GM19397 (cell line): Measurements from ENCODE around the gene TSTD2.
"Not testable (repeated sequence)": the region's sequence is repeated elsewhere in the genome, so short reads cannot be mapped to it uniquely, and the experiment has no call there.

ENCODE experiments used
- ATAC-seq: cut with Tn5 transposase; IDR thresholded peaks from one replicate; pipeline ENCODE4 v1.9.1; 2021; ENCODE audit warnings: mild to moderate bottlenecking, moderate library complexity; ENCODE audit not compliant: unreplicated experiment

The TSTD2 gene

DNA sequence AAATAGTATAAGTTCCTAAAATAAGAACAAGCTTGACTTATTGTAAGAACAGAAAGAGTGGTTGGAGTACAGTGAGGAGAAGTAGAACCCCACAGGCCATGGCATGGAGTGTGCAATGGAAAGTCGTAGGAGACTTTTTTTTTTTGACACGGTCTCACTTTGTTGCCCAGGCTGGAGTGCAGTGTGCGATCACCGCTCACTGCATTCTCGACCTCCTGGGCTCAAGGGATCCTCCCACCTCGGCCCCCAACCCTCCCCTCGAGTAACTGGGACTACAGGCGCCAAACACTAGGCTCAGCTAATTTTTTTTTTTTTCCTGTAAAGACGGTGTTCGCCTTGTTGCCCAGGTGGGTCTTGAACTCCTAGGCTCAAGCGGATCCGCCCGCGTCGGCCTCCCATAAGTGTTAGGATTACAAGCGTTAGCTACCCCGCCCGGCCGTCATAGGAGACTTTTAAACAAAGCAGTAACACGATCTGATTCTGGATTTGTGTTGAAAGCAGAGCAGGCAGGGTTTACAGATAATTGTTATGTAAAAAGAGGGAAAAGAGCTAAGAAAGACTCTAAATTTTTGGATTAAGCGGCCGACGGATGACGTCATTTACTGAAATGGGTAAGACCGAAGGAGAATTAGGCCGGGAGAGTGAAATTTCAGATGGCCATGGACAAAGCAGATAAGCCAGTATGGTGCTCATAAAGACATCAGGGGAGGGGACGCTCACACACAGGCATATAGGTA, 752 bp downstream of the TSTD2 start:
- ATAC-seq = peak; percentile 5

DNA sequence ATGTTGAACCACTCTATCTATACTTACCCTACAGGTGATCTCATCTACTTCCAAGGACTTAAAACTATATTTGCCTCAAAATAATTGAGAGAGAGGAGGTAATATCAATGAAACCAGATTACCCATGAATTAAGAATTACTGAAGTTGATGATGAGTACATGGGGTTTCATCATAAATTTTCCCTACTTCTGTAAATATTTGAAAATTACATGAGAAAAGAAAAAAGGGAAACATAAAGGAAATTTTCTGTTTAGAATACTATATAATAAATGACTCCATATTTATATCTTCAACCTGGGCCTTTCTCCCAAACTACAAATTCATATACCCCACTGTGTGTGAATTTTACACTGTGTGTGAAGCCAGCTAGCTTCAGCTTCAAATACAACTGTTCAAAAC, 2.6 kb downstream of the TSTD2 start:
- ATAC-seq = no peak

DNA sequence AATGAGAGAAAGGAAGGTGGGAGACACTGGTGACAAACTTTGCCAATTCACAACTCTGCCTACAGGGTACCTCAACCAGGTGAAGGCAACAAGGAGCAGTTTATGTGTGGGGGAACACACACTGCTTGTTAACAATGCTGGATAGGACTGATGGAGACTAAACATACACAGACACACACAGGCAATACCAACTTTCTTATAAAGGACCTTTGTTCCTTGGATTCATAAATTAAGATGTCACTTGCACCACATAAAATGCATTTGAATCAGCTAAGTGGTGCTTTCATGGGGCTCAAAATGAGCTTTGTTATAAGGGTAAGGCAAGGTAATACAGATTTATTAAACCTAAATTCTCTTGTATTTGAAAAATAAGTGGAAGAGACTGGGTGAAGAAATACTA, 4.0 kb downstream of the TSTD2 start:
- ATAC-seq = no peak

DNA sequence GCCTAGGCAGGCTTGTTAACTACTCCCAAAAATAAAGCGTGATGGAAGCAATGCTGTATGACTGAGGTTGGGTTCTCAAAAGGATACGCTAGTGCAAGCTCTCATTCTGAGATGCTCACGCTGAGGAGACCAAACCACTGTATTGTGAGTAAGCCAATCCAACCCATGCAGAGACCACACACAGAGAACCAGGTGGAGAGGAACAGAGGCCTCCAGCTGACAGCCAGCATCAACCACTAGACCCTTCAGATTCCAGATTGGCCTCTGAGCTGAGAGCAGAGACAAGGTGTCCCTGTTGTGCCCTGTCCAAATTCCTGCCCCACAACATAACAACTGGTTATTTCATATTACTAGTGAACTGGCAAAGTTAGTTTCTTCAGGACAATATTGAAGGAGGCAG, 4.5 kb downstream of the TSTD2 start:
- ATAC-seq = no peak

DNA sequence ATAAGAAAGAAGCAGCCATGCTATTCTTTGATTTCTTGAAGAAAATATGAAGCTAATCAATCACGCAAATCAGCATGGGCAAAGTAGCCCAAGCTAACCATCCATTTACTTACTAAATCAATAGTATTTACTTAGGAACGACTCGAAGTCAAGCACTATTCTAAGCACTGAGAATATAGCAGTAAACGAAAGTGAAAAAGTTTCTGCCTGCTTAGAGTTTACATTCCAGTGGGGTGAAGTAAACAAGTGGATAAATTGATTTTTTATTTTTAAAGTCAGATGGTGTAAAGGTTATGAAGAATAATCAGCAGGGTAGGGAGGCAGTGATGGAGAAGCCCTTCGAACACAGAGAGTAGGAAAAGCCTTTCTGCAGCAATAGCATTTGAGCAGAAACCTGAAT, 5.5 kb downstream of the TSTD2 start:
- no peak for ATAC-seq

DNA sequence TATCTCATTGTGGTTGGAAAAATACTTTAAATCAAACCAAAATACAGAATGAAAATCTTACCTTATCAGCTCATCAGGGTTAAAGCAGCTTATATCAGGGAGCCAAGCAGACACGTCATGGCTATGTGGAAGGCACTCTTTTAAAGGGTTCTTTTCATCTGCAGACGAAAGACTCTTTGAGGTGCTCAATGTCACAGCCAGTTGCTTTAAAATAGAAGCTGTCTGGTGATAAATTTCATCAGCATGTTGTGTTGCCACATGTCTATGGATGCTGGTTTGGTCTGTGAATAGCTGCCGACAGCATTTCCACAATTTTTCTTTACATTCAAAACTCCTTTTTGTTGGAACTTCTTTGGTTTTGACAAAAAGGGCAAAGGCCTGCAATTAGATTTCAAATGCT, 7.5 kb downstream of the TSTD2 start:
- no peak for ATAC-seq

DNA sequence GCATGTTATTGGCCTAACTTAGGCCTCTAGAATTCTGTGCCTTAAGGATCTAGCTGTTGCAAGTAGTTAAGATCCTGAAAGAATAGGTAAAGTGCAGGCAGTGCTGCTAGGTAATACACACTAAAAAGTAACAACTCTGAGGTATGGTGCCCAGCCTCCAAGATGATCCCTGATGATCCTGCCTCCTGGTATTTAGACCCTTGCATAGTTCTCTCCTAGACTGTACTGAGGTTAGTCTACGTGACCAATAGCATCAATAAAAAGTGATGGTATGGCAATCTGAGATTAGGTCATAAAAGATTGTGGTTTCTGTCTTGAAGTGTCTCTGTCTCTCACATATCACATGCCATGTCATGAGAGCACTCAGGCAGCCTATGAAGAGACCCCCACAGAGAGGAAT, 9.2 kb downstream of the TSTD2 start:
- no peak for ATAC-seq

DNA sequence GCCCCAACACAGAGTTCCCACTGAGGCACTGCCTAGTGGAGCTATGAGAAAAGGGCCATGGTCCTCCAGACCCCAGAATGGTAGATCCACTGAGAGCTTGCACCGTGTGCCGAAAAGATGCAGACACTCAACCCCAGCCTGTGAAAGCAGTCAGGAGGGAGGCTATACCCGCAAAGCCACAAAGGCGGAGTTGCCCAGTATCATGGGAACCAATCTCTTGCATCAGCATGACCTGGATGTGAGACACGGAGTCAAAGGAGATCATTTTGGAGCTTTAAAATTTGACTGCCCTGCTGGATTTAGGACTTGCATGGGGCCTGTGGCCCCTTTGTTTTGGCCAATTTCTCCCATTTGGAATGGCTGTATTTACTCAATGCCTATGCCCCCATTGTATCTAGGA, 10.7 kb downstream of the TSTD2 start:
- ATAC-seq = not testable (repeated sequence)

DNA sequence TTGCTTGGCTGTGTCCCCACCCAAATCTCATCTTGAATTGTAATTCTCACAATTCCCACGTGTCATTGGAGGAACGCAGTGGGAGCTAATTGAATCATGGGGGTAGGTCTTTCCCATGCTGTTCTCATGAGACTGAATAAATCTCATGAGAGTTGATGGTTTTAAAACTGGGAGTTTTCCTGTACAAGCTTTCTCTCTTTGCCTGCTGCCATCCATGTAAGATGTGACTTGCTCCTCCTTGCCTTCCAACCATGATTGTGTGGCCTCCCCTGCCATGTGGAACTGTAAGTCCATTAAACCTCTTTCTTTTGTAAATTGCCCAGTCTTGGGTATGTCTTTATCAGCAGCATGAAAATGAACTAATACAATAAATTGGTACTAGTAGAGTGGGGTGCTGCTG, 13.1 kb downstream of the TSTD2 start:
- ATAC-seq = not testable (repeated sequence)

DNA sequence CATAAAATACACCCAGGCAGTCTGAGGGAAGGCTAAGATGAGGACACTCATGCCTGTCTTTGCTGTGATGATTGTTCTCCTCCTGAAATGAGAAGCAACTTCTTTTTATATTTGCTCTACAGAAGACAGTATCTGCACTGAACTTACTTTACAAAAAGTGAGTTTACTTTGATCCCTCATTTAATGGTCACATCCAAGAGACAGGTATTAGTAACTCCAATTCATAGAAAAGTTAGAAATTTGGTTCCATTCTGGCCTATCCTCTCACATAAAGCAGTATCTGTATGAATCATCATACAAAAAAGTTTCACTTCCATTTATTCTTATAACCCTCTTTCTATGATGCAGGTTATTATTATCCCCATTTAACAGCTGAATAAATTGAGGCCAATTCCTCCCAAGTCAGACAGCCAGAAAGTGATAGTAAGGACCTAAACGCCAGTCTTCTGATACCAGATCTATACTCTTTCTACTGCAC, 15.2 kb downstream of the TSTD2 start:
- no peak for ATAC-seq

DNA sequence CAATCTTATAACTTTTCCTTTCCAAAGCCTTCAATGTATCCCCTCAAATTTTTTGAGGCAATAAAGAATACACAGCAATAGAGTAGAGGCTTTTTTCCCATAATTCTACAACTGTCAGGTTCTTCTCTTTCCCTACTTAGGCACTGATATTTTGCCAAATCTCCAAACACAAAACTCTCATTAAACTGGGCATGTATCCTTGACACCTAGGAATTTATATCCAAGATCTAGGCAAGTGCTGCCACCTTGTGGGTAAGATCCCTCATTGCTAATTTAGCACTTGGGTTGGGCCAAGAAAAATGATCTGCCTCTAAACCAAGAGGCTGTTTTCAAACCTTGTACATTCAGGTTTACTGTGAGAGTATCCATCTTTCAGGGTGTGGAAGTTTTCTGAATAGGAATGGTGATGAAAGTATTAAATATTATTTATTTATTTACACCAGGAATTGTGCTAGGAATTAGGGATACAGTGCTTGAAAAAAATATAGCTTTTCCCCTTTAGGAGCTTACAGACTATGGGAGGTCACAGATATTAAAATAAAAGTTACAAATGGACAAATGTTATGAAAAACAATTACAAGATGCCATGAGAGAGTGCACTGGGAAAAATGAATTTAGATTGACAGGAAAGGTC, 17.6 kb downstream of the TSTD2 start:
- ATAC-seq = no peak

DNA sequence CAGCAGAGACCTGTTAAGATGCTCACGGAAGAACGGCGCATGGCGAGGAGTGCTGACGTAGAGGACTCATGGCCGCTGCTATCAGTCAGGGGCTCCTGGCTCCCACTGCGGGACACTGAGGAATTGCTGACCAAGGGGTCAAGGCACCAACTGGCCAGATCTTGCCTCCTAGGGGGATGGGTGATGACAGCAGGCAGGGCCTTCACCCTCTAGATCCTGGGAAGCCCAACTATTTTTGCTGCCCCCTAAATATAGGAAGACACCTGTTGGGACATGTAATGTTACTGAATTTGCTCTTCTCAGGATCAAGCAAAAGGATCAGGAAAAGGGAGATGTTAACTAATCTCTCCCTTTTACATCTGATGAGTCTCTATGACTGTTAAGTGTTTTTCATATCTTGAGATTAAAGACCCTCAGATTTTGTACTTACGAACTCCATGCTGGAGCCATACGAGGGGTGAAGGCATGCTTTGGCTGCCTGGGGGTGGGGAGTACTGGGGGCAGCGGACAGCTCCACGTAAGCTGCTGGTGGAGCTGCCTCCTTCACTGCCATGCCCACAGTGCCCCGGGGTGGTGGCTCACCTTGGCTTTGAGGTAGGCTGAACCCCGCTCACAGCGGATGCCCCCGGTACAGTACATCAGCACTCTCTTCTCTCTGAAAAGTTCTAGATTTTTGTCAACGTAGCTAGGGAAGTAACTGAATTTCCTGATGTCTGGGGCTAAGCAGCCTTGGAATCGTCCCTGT, 28.1 kb downstream of the TSTD2 start:
- ATAC-seq = no peak

DNA sequence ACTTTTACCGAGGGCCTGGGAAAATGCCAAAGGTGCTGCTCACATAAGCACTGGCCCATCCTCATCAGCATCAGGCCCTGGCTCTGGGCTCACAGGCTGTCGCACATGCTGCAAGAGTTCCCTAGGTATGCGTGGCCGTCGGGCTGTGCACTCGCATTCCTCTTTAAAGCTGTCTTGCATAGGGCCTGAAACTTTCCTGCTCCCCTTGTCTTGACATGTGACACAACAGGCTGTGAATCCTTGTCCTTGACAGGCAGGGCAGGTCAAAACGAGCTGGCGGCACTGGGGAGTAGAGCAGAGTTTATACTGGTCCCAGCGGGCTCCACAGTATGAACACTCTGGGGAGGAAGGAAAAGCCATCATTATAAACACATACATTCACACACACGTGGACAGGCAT, 30.7 kb downstream of the TSTD2 start:
- ATAC-seq = no peak

DNA sequence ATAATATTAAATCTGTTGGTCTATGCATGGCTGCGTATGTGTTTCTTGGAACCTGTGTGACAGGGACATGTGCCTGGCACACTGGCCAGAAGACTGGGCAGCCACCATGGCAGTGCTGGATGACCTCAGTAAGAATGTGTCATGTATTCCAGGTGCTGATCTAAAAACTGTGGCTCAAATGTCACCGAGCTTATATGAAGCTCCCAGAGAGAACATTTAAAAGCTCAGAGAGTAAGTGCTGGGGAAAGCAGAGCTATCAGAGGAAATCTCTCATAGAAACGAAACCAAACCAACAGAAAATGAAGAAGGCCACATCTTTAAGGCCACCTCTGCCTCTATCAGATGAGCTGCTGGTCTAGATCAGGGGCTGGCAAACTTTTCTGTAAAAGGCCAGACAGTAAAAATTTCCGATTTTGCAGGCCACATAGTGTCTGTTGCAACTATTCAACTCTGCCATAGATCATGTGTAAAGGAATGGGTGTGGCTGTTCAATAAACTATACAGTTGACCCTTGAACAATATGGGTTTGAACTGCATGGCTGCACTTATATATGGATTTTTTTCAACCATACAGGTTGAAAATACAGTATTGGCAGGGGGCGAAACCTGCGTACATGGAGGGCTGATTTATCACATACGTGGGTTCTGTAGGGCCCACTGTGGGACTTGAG, 31.8 kb downstream of the TSTD2 start:
- no peak for ATAC-seq

DNA sequence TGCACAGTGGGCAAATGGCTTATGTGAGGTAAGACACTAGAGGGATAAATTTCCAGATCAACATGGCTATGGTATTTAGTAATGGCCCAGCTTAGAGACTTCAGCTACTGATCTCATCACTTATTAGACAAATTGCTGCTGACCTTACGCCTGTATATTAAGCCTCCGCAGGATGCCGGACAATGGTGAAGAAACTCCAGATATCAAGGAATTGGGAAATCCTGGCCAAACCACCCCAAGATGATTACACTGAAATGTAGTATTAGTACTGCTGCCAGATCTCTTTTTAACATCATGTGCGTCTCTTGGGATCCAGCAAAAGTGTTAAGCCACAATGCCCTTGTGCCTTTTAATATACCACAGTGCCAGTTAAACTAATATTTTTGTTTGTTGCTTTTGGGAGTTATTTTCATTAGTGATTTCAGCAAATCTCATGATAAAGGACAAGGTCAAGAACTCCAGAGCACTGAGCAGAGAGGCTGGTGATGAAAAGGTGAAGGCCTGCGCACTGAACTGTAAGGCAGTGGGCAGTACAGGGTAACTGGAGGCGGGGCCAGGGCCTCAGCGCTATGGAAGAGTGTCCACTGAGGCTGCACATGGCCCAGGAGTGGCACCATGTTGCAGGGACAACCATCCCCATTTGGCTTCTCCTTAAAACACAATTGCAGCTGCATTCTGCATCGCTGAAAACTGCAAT, 32.5 kb downstream of the TSTD2 start:
- ATAC-seq = no peak

DNA sequence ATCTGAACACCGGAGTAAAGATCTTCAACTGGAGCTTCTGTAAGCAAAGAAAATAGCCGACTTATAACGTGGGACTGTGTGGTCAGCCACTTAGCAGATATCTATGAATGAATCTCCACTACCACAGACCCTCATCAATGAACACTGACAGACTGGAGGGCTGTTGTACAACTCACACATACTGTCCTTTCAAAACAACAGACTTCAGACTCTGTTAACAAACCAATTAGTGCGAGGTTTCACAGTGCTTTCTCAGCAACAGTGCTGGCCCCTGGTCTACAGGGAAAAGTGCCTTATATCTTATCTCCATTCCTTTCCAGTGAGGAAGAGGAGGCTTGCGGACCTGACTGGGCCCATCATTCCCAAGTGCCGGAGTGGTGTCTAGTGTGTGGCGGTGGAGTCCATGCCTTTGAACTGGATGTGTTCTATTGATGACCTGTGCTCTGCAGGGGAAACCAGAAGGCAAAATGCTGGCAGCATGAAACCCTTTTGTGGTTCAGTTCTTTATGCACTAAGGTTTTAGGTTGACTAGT, 33.8 kb downstream of the TSTD2 start:
- no peak for ATAC-seq

DNA sequence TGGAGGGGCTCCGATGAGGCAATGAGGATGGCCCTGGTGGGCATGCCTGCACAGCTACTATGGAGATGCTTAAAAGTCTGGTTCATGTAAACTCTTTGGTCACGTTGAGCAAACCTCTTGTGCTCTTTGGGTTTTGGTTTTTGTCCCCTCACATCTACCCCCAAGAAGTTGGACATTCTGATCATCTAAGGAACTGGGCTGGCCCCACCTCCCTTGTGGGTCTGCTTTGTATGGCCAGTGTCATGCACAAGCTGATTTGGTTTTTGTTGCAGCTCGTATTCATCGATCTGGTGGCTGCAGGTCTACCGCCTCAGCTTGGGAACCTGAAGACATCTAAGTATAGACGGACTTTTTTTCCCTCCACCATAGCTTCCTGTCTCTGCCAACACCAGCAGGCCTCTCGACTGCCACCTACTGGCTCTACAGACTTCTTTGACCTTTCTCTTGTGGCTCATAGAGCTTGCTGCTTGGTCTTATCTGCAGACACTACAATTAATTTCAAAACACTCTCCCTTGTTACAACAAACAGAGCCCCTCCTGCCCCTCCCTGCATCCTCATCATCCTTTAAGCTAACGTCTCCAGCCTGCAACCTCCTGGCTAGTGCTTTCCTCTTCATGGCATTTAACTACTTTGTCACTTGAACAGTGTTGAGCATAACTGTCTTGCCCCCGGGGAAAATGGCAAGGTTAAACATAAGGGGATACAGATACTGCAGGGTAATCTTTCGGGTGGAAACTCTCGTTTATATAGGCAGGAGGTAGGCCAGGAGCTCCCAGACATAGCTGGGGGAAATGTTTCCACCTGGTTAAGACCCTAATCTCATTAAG, 34.5 kb downstream of the TSTD2 start:
- ATAC-seq = peak; percentile 78

DNA sequence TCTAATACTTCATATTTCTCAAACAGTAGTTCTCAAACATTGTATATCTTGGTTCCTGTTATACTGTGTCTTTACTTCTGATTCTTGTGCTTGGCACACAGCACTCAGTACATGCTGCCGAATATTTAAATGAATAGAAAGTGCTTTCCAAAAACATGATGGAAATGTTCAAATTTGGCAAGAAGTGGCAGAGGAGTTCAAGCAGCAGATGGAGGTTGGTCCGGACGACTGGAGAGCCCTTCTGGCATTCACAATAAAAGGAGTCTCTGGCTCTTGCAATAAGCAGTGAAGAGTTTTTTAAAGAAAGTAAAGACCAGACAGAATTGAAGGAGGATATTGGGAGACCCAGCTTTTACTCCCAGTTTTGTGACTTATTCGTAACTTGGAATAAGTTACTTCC, 36.3 kb downstream of the TSTD2 start:
- ATAC-seq = no peak

DNA sequence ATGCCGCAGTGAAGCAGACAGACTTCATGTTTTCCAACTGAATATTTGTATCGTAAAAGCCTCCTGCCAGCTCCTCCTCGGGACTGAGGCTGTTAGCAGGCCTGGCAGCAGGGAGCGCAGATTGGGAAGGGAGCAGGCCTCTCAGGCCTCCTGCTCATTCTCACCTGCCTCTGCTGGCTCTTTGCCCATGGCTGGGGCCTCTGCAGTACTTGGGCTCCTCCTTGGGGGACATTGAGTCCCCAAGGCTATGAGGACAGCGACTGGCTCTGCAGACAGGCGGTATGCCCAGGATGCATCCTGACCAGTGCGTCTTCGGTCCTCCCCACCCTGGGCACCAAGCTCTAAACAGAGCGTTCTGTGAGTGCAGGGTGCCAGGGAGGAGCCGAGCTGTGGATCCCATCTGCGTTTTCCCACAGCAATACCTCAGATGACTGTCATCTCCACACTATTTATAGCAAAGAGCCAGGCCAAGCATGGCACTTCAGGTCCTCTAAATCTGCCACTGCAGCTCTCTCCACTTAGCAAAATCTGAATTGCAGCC, 38.7 kb downstream of the TSTD2 start:
- no peak for ATAC-seq
